Smooth muscle cell (in vitro differentiated cells): ENCODE measurements around the gene PIGL. TPM values are rescaled to one million over a fixed set of nuclear protein-coding genes. Genes with fewer than 3 reads are reported as not detected.

Experiments used
- DNase-seq: peaks from one replicate; lab custom pipeline; 2025; ENCODE audit not compliant: unreplicated experiment; lab: John Stamatoyannopoulos, UW
- H2AFZ ChIP-seq: fragments of 200-600 bp; sonication (generic); 2 replicates; pipeline ENCODE4 v1.6.0; 2016; ENCODE audit warnings: antibody characterized with exemption, low read depth, mild to moderate bottlenecking
- H3F3A ChIP-seq: fragments of 200-600 bp; sonication (generic); 2 replicates; pipeline ENCODE4 v1.6.0; 2017; ENCODE audit warnings: antibody characterized with exemption, low read depth
- H3K27ac ChIP-seq: fragments of 200-600 bp; sonication (generic); 2 replicates; pipeline ENCODE4 v1.5.1; 2016; ENCODE audit warnings: low read depth, mild to moderate bottlenecking
- H3K27me3 ChIP-seq: fragments of 200-600 bp; sonication (generic); 2 replicates; pipeline ENCODE4 v1.6.1; 2016; ENCODE audit warnings: low read depth, mild to moderate bottlenecking
- H3K36me3 ChIP-seq: fragments of 200-600 bp; sonication (generic); 2 replicates; pipeline ENCODE4 v1.5.1; 2016; ENCODE audit warnings: low read depth
- H3K4me1 ChIP-seq: fragments of 200-600 bp; sonication (generic); 2 replicates; pipeline ENCODE4 v1.5.1; 2016; ENCODE audit warnings: low read depth
- H3K4me2 ChIP-seq: fragments of 200-600 bp; sonication (generic); 2 replicates; pipeline ENCODE4 v1.6.0; 2016; ENCODE audit warnings: mild to moderate bottlenecking
- H3K4me3 ChIP-seq: fragments of 200-600 bp; sonication (generic); 2 replicates; pipeline ENCODE4 v1.5.1; 2016; ENCODE audit warnings: mild to moderate bottlenecking
- H3K79me2 ChIP-seq: fragments of 200-600 bp; sonication (generic); 2 replicates; pipeline ENCODE4 v1.6.0; 2016; ENCODE audit warnings: low read depth, mild to moderate bottlenecking
- H3K9ac ChIP-seq: fragments of 200-600 bp; sonication (generic); 2 replicates; pipeline ENCODE4 v1.6.0; 2016; ENCODE audit warnings: low read depth
- H3K9me3 ChIP-seq: fragments of 200-600 bp; sonication (generic); replicated peaks from 2 replicates; pipeline ENCODE4 v1.5.1; 2016; ENCODE audit warnings: low read depth
- H4K20me1 ChIP-seq: fragments of 200-600 bp; sonication (generic); 2 replicates; pipeline ENCODE4 v1.6.0; 2016; ENCODE audit warnings: low read depth
- CTCF ChIP-seq: fragments of 200-600 bp; sonication (generic); IDR thresholded peaks from 2 replicates; pipeline ENCODE4 v1.5.1; 2017; ENCODE audit warnings: borderline replicate concordance, mild to moderate bottlenecking, antibody characterized with exemption; ENCODE audit not compliant: insufficient read depth, poor library complexity, severe bottlenecking
- WGBS: methylation state at CpG from one replicate; pipeline ENCODE4 v1.1.7; 2016; ENCODE audit warnings: low lambda C conversion rate; 5-methylcytosine and 5-hydroxymethylcytosine counted together
- polyA plus RNA-seq: library from polyadenylated mRNA; unstranded; fragments of >200 nt; fragmentation: Nextera tagmentation; extraction: Ambion mirVana; gene quantifications from 2 replicates; pipeline ENCODE4 v1.2.1, GENCODE V29; 2016
- total RNA-seq: library from RNA; depleted of rRNA; stranded (reverse); fragments of >200 nt; gene quantifications from 2 replicates; pipeline ENCODE4 v1.2.3, GENCODE V29; 2014

PIGL gene
- total RNA-seq (33.5 and 56.0 TPM in 2 replicates), polyA plus RNA-seq (20.2 and 30.1 TPM in 2 replicates)

- Histone ChIP-seq H3K9me3 (no peaks in the 10 kb centered on the region), H3K27me3 (no peaks in the 10 kb centered on the region), H3K4me1 (peaks cover 23% of the 10 kb centered on the region), H3K4me2 (peak within 1 kb of the TSS; percentile 97), H3K27ac (peak within 1 kb of the TSS; percentile 85), H4K20me1 (peaks cover 25% of the 10 kb centered on the region), H3F3A (no peaks in the 10 kb centered on the region), H3K36me3 (no peaks in the 10 kb centered on the region), H3K9ac (peak within 1 kb of the TSS; percentile 94), H3K79me2 (peaks cover 61% of the 10 kb centered on the region), H2AFZ (peak within 1 kb of the TSS; percentile 95), H3K4me3 (peak within 1 kb of the TSS; percentile 94)
- DNase-seq, result peak; percentile 57
- no peak for TF ChIP-seq CTCF
- WGBS, result under 1% methylated on average over 29 of the region's 29 CpGs
These were observed at the start of gene PIGL for GRCh38 chr17:16217002-16217635. PIGL (plus strand) TSS chr17:16217210; CDS start chr17:16217227, 17 bp downstream.

- Histone ChIP-seq H3K27ac (no peak overlapping the region), H3K79me2 (peaks cover 66% of the 10 kb centered on the region)
- no peak for DNase-seq
These were observed 45.4 kb upstream of the PIGL start for GRCh38 chr17:16171613-16172012.

GRCh38 chr17:16178836-16179235 lies 38.2 kb upstream of the PIGL start:
- peaks cover 74% of the 10 kb centered on the region for H4K20me1 ChIP-seq
- no peak overlapping the region for H3K9ac ChIP-seq
- DNase-seq, result no peak
- H3F3A ChIP-seq, result no peaks in the 10 kb centered on the region
- H3K9me3 ChIP-seq, result no peaks in the 10 kb centered on the region
- no peak overlapping the region for H3K27ac ChIP-seq
- 91% methylated on average over 5 of the region's 5 CpGs for WGBS
- TF ChIP-seq CTCF, result no peak
- no peak overlapping the region for H3K4me3 ChIP-seq
- no peaks in the 10 kb centered on the region for H3K4me1 ChIP-seq
- H3K36me3 ChIP-seq, result no peaks in the 10 kb centered on the region
- no peak overlapping the region for H3K4me2 ChIP-seq
- no peak overlapping the region for H2AFZ ChIP-seq
- H3K79me2 ChIP-seq, result peaks cover 89% of the 10 kb centered on the region
- no peaks in the 10 kb centered on the region for H3K27me3 ChIP-seq

More at GRCh38 chr17:16171613-16172012, 45.4 kb upstream of the PIGL start:
- peaks cover 3% of the 10 kb centered on the region for H3K36me3 ChIP-seq
- no peaks in the 10 kb centered on the region for H3K27me3 ChIP-seq
- 92% methylated on average over 7 of the region's 7 CpGs for WGBS
- peaks cover 3% of the 10 kb centered on the region for H3F3A ChIP-seq
- H4K20me1 ChIP-seq, result peaks cover 43% of the 10 kb centered on the region
- H3K4me1 ChIP-seq, result no peaks in the 10 kb centered on the region
- no peak overlapping the region for H3K4me3 ChIP-seq
- H2AFZ ChIP-seq, result no peak overlapping the region
- H3K9ac ChIP-seq, result no peak overlapping the region
- no peak for TF ChIP-seq CTCF
- no peak overlapping the region for H3K4me2 ChIP-seq
- no peaks in the 10 kb centered on the region for H3K9me3 ChIP-seq

- no peaks in the 10 kb centered on the region for H3K9me3 ChIP-seq
- WGBS, result 100% methylated on average over 1 of the region's 1 CpG
- peaks cover 4% of the 10 kb centered on the region for H3K36me3 ChIP-seq
- H4K20me1 ChIP-seq, result peaks cover 75% of the 10 kb centered on the region
- H3K4me1 ChIP-seq, result no peaks in the 10 kb centered on the region
- no peak overlapping the region for H2AFZ ChIP-seq
- no peak overlapping the region for H3K4me2 ChIP-seq
- H3K9ac ChIP-seq, result no peak overlapping the region
- no peak overlapping the region for H3K4me3 ChIP-seq
- peaks cover 88% of the 10 kb centered on the region for H3K79me2 ChIP-seq
- H3F3A ChIP-seq, result no peaks in the 10 kb centered on the region
- DNase-seq, result no peak
- H3K27ac ChIP-seq, result no peak overlapping the region
- no peaks in the 10 kb centered on the region for H3K27me3 ChIP-seq
- TF ChIP-seq CTCF, result no peak
These were observed 35.4 kb upstream of the PIGL start for GRCh38 chr17:16181581-16181980.
